ENCODE data around the gene CMYA5. TPM values are rescaled to one million over a fixed set of nuclear protein-coding genes. Genes with fewer than 3 reads are reported as not detected.

The CMYA5 gene
- total and polyA plus RNA-seq, 2 donors (not counting 3 experiments of a cell fraction or from before 2014, with no cell fraction given): 0.04 to 0.20 TPM

DNA sequence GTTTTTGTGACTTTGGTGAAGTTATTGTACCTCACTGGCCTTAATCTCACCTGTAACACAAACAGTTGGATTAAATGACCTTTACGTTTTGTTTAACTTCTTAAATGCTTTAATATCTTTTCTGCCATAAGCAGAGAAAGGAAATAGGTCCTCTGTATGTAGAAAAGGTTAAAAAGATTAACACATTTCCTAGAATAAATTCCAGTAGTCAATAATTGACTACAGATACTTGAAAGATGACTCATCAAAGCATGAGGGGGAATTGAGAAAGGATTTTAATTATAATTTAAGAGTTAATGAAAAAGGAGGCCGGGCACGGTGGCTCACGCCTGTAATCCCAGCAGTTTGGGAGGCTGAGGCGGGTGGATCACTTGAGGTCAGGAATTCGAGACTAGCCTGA is 35.8 kb upstream of the CMYA5 start:
- POLR2A ChIA-PET: interaction anchor here (0.6 kb wide), 1 partner anchor 10 kb away, joined by 3 read pairs; no protein-coding TSS in a partner anchor
- H3K9ac ChIP-seq (replicated peaks; ENCODE audit: extremely low read depth, insufficient read depth, low read length): no peak overlapping the region
- H3K4me1 ChIP-seq (ENCODE audit: control insufficient read depth, extremely low read depth, insufficient read depth, low read length): no peaks in the 10 kb centered on the region
- FAIRE-seq: no peak
- dilution Hi-C loops (cut with MboI; ENCODE audit: extremely low pct_ligation_motif_present, low sequenced_read_pairs) (no loop called here), intact Hi-C loops (cut with micrococcal nuclease) (no loop called here)
- no peak overlapping the region for H3K4me3 ChIP-seq (replicated peaks in 1 of 3; ENCODE audit: insufficient read depth in 1 of 3, low read depth in 1 of 3, low read length in 3 of 3)
- CTCF ChIA-PET: no interaction called here
- H3K9me1 ChIP-seq (replicated peaks; ENCODE audit: control insufficient read depth, extremely low read depth, insufficient read depth, low read length): peaks cover 2% of the 10 kb centered on the region
- BruUV-seq (replicated peaks): no TSS peak
- no peaks in the 10 kb centered on the region for H3K27me3 ChIP-seq (ENCODE audit: control insufficient read depth in 2 of 2, insufficient read depth in 2 of 2, low read length in 2 of 2)
- DNase-seq (ENCODE audit: low read depth, low spot score): no peak
- no peaks in the 10 kb centered on the region for H3K9me3 ChIP-seq (replicated peaks; ENCODE audit: control insufficient read depth, insufficient read depth, low read length)
- no peaks in the 10 kb centered on the region for H4K20me1 ChIP-seq (replicated peaks; ENCODE audit: control insufficient read depth, extremely low read depth, insufficient read depth, low read length)
- no peak for TF ChIP-seq CTCF (IDR thresholded peaks at IDR 0.05; ENCODE audit: extremely low read depth in 1 of 2, insufficient read depth in 1 of 2, low read depth in 1 of 2, low read length in 2 of 2)
- no peak for TF ChIP-seq GATA2 (IDR thresholded peaks at IDR 0.05; ENCODE audit: insufficient read depth, insufficient read length, low read depth, low read length)
- TF ChIP-seq POLR2A (IDR thresholded peaks at IDR 0.05; ENCODE audit: low read depth, low read length): no peak
- TF ChIP-seq MYC (IDR thresholded peaks at IDR 0.05; ENCODE audit: low read depth, low read length): no peak
- no peak for TF ChIP-seq JUN (IDR thresholded peaks at IDR 0.05; ENCODE audit: borderline replicate concordance, insufficient read depth, insufficient read length, low read depth)
- no peak for TF ChIP-seq FOS (IDR thresholded peaks at IDR 0.05; ENCODE audit: borderline replicate concordance, insufficient read depth, low read length)
- no peak for TF ChIP-seq MAX (IDR thresholded peaks at IDR 0.05; ENCODE audit: insufficient read depth, insufficient read length)
- no peak for TF ChIP-seq EZH2 (IDR thresholded peaks at IDR 0.05; ENCODE audit: borderline replicate concordance, low read depth, low read length, severe bottlenecking)
- TF ChIP-seq POLR2AphosphoS5 (IDR thresholded peaks at IDR 0.05; ENCODE audit: insufficient read depth, low read depth, low read length): no peak
- H2AFZ ChIP-seq (ENCODE audit: low read depth, low read length): no peak overlapping the region
- no peak overlapping the region for H3K4me2 ChIP-seq (ENCODE audit: insufficient read depth, low read length)
- H3K79me2 ChIP-seq (ENCODE audit: control insufficient read depth, insufficient read depth, low read length): no peaks in the 10 kb centered on the region
- H3K27ac ChIP-seq (ENCODE audit: insufficient read depth, low read depth, low read length): no peak overlapping the region
- peaks cover 2 to 5% of the 10 kb centered on the region in 2 experiments for H3K36me3 ChIP-seq (ENCODE audit: control insufficient read depth in 2 of 2, extremely low read depth in 1 of 2, insufficient read depth in 2 of 2, low read length in 2 of 2)

Measured in endothelial cell of umbilical vein (primary cell).